HCT116 (cell line): ENCODE results near the gene CACNA1C.

Experiments used
- CEBPB ChIP-seq: IDR thresholded peaks from 2 replicates; pipeline ENCODE4 v1.6.1; 2012; ENCODE audit warnings: low read depth
- CTCF ChIP-seq, 3 experiments: fragments of 200-600 bp in 1 of 3; sonication (generic) in 1 of 3; IDR thresholded peaks in 2 of 3; conservative IDR thresholded peaks in 1 of 3; 2 replicates each; pipeline ENCODE4 v1.5.1; 2012 to 2017; ENCODE audit warnings: low read depth in 2 of 3, low read length in 2 of 3, antibody characterized with exemption in 1 of 3, borderline replicate concordance in 1 of 3, control low read depth in 1 of 3, mild to moderate bottlenecking in 1 of 3, mixed read lengths in 1 of 3, mixed run types in 1 of 3, moderate library complexity in 1 of 3; ENCODE audit not compliant: insufficient read depth in 1 of 3
- EZH2 ChIP-seq: fragments of 200-600 bp; sonication (generic); IDR thresholded peaks from 2 replicates; pipeline ENCODE4 v1.6.1; 2017; ENCODE audit warnings: antibody characterized with exemption, mixed run types
- EZH2phosphoT487 ChIP-seq: fragments of 200-600 bp; IDR thresholded peaks from 2 replicates; pipeline ENCODE4 v1.6.1; 2018; ENCODE audit warnings: antibody characterized with exemption, borderline replicate concordance
- MAX ChIP-seq: IDR thresholded peaks from 2 replicates; pipeline ENCODE4 v1.6.1; 2012
- POLR2A ChIP-seq: IDR thresholded peaks from 2 replicates; pipeline ENCODE4 v1.7.0; 2011; ENCODE audit warnings: borderline replicate concordance; ENCODE audit not compliant: insufficient read depth, insufficient read length; ENCODE audit errors: extremely low read depth
- POLR2AphosphoS5 ChIP-seq: IDR thresholded peaks from 2 replicates; pipeline ENCODE4 v1.6.1; 2011; ENCODE audit warnings: mild to moderate bottlenecking, low read depth, low read length, moderate library complexity
- REST ChIP-seq: IDR thresholded peaks from 2 replicates; pipeline ENCODE4 v1.6.1; 2012; ENCODE audit warnings: low read depth
- ZBTB33 ChIP-seq: IDR thresholded peaks from 2 replicates; pipeline ENCODE4 v1.6.1; 2011; ENCODE audit warnings: mild to moderate bottlenecking, low read length, moderate library complexity; ENCODE audit not compliant: insufficient replicate concordance; ENCODE audit errors: extremely low read depth
- ZFX ChIP-seq: fragments of 450-650 bp; IDR thresholded peaks from 2 replicates; pipeline ENCODE4 v1.6.1; 2017

GRCh38 chr12:2017546-2018337 lies 35.0 kb upstream of the CACNA1C start:
- TF ChIP-seq CTCF (IDR thresholded peaks at IDR 0.05 in 2 of 3, conservative IDR thresholded peaks at IDR 0.05 in 1 of 3; ENCODE audit: borderline replicate concordance in 1 of 3, insufficient read depth in 1 of 3, low read depth in 2 of 3, low read length in 2 of 3), result no peak
- TF ChIP-seq CEBPB, result no peak
- TF ChIP-seq ZBTB33, result no peak
- no peak for TF ChIP-seq POLR2A
- TF ChIP-seq EZH2, result no peak
- TF ChIP-seq EZH2phosphoT487, result no peak
- no peak for TF ChIP-seq MAX
- TF ChIP-seq ZFX, result no peak
- TF ChIP-seq REST, result no peak
- TF ChIP-seq POLR2AphosphoS5, result no peak
